PC-9 (cell line): Measurements from ENCODE around the gene MST1R.

ENCODE experiments used
- CTCF ChIP-seq: fragments of 200-600 bp; sonication (generic); conservative IDR thresholded peaks from 2 replicates; pipeline ENCODE4 v1.6.1; 2017; ENCODE audit warnings: mixed run types, antibody characterized with exemption, mild to moderate bottlenecking, moderate library complexity
- EZH2 ChIP-seq: fragments of 200-600 bp; sonication (generic); IDR thresholded peaks from 2 replicates; pipeline ENCODE4 v1.8.0; 2017; ENCODE audit warnings: antibody characterized with exemption, low read depth

DNA sequence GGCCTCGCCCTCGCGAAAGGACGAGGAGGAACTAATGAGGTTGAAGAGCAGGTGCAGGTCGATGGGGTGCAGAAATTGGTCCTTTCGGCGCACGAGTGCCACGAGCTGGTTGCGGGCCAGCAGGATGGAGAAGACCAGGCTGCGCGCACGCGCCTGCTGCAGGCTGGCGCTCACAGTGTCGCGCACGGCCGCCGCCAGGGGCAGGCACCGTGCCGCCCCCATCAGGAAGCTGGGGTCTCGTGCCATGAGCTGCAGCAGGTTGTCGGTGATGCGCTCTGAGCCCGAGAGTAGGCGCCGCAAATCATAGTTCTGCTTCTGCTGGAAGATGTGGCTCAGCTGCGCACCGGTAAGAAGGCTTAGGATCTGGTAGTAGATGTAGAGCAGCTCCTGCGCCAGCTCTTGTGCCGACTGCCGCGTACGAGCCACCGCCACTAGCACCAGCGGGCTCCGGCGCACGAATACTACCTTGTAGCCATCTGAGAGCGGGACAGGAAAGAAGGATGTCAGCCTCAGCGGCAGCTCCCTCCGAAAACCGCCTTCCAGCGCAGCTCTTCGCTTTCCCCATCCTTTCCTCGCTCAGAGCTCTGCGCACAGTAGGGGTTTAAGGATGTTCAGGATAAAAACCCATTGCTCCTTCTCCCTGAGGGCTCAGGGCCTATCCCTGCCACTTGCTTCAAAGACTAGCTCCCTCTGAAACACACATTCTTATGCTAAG is 6.9 kb upstream of the MST1R start:
- TF ChIP-seq EZH2 (no peak), CTCF (no peak)
